Measurements from ENCODE around the gene MT1H. TPM values are rescaled to one million over a fixed set of nuclear protein-coding genes. Genes with fewer than 3 reads are reported as not detected.
"Not testable (repeated sequence)": the region's sequence is repeated elsewhere in the genome, so short reads cannot be mapped to it uniquely, and the experiment has no call there.

MT1H gene
- total RNA-seq, 4 donors from 2014 or later = 45.4 to 179 (median 62.8) TPM; not detected in 1

- intact Hi-C loops (cut with DNase I) = no loop called here
- no peak for DNase-seq
- H3K4me3 ChIP-seq (replicated peaks in 1 of 3) = no peak overlapping the region
- H3K27me3 ChIP-seq = no peaks in the 10 kb centered on the region
- H3K27ac ChIP-seq = no peak overlapping the region
- H3K9me3 ChIP-seq = no peaks in the 10 kb centered on the region
- H3K4me1 ChIP-seq = no peaks in the 10 kb centered on the region
- WGBS, 2 donors = 80 to 85% methylated on average over 4 of the region's 4 CpGs
- no peaks in the 10 kb centered on the region for H3K36me3 ChIP-seq
- no peak for TF ChIP-seq POLR2A (IDR thresholded peaks at IDR 0.05)
- TF ChIP-seq CTCF (IDR thresholded peaks at IDR 0.05) = no peak
These were observed 45.5 kb downstream of the MT1H start for GRCh38 chr16:56715126-56715525.

GRCh38 chr16:56716761-56717160, 47.1 kb downstream of the MT1H start:
- intact Hi-C loops (cut with DNase I) = no loop called here
- WGBS, 2 donors = 83 to 90% methylated on average over 3 of the region's 3 CpGs

GRCh38 chr16:56717532-56717931, 47.9 kb downstream of the MT1H start:
- H3K9me3 ChIP-seq; DNase-seq; intact Hi-C loops (cut with DNase I); H3K36me3 ChIP-seq; H3K27me3 ChIP-seq; H3K27ac ChIP-seq; H3K4me1 ChIP-seq; H3K4me3 ChIP-seq (replicated peaks in 1 of 3): not testable (repeated sequence)
- WGBS, 2 donors = 58 to 64% methylated on average over 2 of the region's 2 CpGs

More at GRCh38 chr16:56716761-56717160, 47.1 kb downstream of the MT1H start:
- H3K27me3 ChIP-seq = no peaks in the 10 kb centered on the region
- H3K4me3 ChIP-seq (replicated peaks in 1 of 3) = no peak overlapping the region
- H3K36me3 ChIP-seq = no peaks in the 10 kb centered on the region
- H3K27ac ChIP-seq = no peak overlapping the region
- H3K9me3 ChIP-seq = no peaks in the 10 kb centered on the region
- DNase-seq = no peak
- no peaks in the 10 kb centered on the region for H3K4me1 ChIP-seq
- TF ChIP-seq POLR2A (IDR thresholded peaks at IDR 0.05) (no peak), CTCF (IDR thresholded peaks at IDR 0.05) (no peak)

Other genes starting within 250 kb of the MT1H start
- gene AMFR, start 244.3 kb upstream of the MT1H start, total RNA-seq = 100 to 1,000 TPM; 130 to 167 (median 146) TPM
- 100 to 1,000 TPM in 1 of 4 donors, 10 to 100 TPM in 3; 55.0 to 120 (median 68.2) TPM for gene NUDT21, start 218.5 kb upstream of the MT1H start, total RNA-seq
- 10 to 100 TPM; 28.4 to 75.3 (median 58.7) TPM for gene OGFOD1, start 218.3 kb upstream of the MT1H start, total RNA-seq
- gene BBS2, start 149.8 kb upstream of the MT1H start, total RNA-seq = 10 to 100 TPM; 55.1 to 98.6 (median 57.4) TPM
- not detected for gene MT4, start 104.7 kb upstream of the MT1H start, total RNA-seq
- not detected for gene MT3, start 80.3 kb upstream of the MT1H start, total RNA-seq
- gene MT2A, start 61.2 kb upstream of the MT1H start, total RNA-seq = 100 to 1,000 TPM in 1 of 4 donors, 10 to 100 TPM in 3; 42.8 to 285 (median 54.6) TPM
- 1,000 to 10,000 TPM in 1 of 4 donors, 100 to 1,000 TPM in 3; 111 to 1,129 (median 368) TPM for gene MT1E, start 44.0 kb upstream of the MT1H start, total RNA-seq
- 10 to 100 TPM in 3 of 4 donors, 1 to 10 TPM in 1; 7.1 to 45.5 (median 33.8) TPM for gene MT1M, start 37.2 kb upstream of the MT1H start, total RNA-seq
- 10 to 100 TPM in 3 of 4 donors, 1 to 10 TPM in 1; 7.1 to 23.6 (median 16.8) TPM for gene MT1A, start 31.1 kb upstream of the MT1H start, total RNA-seq
- gene MT1B, start 17.9 kb upstream of the MT1H start, total RNA-seq = not detected
- gene MT1F, start 11.9 kb upstream of the MT1H start, total RNA-seq = 100 to 1,000 TPM in 1 of 4 donors, 10 to 100 TPM in 3; 25.8 to 220 (median 45.1) TPM
- 100 to 1,000 TPM; 410 to 930 (median 704) TPM for gene MT1G, start 1.7 kb upstream of the MT1H start, total RNA-seq
- 1,000 to 10,000 TPM in 1 of 4 donors, 100 to 1,000 TPM in 3; 314 to 2,825 (median 445) TPM for gene MT1X, start 12.7 kb downstream of the MT1H start, total RNA-seq
- gene NUP93, start 60.3 kb downstream of the MT1H start, total RNA-seq = 100 to 1,000 TPM in 2 of 4 donors, 10 to 100 TPM in 2; 70.1 to 150 (median 97.4) TPM
- not detected for gene SLC12A3, start 195.4 kb downstream of the MT1H start, total RNA-seq